Subcutaneous adipose tissue (tissue), 4 donors: Measurements from ENCODE around the gene RNF182. TPM values are rescaled to one million over a fixed set of nuclear protein-coding genes. Genes with fewer than 3 reads are reported as not detected.

ENCODE experiments used
- total RNA-seq, 4 donors: library from RNA; depleted of rRNA; stranded (reverse); fragments of >200 nt; gene quantifications; one replicate each; pipeline ENCODE4 v1.1.0, GENCODE V29; 2016
- TF ChIP-seq, protein P1 (sequence below): fragments of 450-650 bp; IDR thresholded peaks from one replicate; pipeline ENCODE4 v1.5.1; 2016; ENCODE audit warnings: low read depth, mild to moderate bottlenecking, control low read depth, antibody characterized with exemption, moderate library complexity

RNF182 gene
- total RNA-seq, 4 donors from 2014 or later, result 0.38 to 1.8 (median 1.1) TPM

DNA sequence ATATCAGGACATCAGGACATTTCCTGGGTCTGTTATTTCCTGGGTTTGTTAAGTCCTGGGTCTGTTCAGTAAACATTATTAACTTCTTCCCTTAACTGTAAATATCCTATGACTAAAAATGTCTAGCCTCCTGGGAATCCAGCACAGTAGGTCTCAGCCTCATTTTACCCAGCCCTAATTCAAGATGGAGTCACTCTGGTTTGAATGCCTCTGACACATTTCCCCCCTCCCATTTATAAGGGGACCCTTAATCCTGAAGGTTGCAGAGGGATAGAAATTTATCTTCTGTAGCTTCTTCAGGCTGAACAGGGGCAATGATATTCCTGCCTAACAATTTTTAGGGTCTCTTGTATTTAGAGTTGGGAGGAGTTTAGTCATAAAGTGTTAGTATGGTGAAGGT is 21.8 kb downstream of the RNF182 start:
- TF ChIP-seq, protein P1, sequence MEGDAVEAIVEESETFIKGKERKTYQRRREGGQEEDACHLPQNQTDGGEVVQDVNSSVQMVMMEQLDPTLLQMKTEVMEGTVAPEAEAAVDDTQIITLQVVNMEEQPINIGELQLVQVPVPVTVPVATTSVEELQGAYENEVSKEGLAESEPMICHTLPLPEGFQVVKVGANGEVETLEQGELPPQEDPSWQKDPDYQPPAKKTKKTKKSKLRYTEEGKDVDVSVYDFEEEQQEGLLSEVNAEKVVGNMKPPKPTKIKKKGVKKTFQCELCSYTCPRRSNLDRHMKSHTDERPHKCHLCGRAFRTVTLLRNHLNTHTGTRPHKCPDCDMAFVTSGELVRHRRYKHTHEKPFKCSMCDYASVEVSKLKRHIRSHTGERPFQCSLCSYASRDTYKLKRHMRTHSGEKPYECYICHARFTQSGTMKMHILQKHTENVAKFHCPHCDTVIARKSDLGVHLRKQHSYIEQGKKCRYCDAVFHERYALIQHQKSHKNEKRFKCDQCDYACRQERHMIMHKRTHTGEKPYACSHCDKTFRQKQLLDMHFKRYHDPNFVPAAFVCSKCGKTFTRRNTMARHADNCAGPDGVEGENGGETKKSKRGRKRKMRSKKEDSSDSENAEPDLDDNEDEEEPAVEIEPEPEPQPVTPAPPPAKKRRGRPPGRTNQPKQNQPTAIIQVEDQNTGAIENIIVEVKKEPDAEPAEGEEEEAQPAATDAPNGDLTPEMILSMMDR, result no peak

DNA sequence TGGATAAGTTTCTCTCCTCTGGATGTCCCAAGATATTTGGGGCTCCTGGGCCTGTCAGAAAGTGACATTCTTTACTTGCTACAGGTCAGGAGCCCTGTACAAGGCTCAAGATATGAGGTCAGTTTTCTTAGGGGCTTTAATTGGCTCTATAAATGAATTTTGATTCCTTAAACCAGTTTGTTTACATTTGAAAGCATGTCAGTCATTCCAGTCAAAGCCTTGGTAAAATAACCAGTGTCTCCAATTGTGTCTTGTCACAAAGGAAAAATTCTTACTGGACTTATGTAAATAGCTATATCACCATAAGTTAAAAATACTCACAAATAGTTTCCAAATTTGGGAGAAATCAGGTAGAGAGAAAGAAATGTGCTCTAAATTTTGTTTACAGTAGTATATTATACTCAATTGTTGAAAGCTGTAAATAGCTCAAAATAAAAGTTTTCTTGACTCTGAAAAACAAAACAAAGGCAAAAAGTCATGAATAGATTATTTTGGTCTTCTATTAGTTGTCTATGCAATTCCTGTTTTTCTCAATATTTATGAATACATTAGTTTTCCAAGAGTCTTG is 22.9 kb downstream of the RNF182 start:
- TF ChIP-seq, protein P1, result no peak

DNA sequence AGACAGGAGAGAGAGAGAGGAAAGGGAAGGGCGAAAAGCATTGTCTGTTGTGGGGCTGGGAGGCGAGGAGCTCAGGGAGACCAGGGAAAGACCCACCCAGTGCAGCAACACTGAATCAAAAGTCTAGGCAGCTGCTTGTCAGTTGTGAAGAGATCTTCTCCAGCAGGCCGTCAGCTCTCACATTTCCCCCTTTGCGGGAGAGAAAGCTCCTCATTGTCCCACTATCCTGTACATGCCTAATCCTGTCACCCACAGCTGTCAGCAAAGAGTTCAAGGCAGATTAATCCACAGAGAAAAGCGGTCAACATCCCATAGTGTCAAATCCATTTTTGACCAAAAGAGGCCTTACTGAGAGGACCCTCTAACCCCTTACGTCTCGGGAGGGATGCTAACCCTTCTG is 27.3 kb downstream of the RNF182 start:
- TF ChIP-seq, protein P1, result no peak

DNA sequence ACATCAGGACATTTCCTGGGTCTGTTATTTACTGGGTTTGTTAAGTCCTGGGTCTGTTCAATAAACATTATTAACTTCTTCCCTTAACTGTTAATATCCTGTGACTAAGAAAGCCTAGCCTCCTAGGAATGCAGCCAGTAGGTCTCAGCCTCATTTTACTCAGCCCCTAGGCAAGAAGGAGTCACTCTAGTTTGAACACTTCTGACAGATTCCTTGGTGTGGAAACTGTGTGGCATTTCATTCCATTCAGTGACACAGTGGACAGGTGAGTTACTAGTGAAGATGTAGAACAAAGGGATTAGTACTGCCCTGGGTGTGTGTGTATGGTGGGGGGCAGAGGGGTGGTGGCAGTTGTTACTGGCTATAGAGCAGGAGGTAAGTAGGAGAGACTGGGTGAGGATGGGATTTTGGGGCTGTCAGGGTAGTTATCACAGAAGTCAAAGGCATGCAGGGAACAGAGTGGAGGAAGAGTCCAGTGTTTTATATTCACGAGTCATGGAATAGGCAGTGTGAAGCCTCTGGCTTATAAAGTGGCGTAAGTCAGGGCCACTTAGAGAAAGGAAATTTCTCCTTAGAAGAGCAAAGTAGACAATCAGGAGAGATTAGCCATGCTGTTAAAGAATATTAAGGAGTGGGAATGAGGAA is 28.4 kb downstream of the RNF182 start:
- TF ChIP-seq, protein P1, result no peak

DNA sequence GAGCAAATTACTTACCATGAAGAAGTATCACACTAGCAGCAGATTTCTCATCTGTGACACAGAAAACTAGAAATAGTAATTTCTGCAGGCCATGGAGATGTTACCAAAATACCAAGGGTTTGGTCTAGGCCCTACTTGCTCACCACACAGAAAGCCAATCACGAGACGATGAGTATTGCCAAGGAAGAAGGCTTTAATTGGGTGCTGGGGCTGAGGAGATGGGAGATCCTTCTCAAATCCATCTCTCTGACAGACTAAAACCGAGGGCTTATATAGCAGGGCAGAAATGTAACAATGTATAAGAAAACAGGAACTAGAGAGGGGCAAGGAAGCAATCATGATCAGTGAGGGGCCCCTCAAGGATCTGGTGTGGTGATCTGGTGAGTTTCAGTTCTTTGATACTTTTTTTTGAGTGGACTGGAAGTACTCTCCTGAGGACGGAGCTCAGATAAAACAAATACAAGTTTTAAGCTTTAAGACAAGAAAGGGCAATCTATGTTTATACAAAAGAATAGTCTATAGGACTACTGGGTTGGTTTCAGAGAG is 40.9 kb downstream of the RNF182 start:
- TF ChIP-seq, protein P1, result no peak

DNA sequence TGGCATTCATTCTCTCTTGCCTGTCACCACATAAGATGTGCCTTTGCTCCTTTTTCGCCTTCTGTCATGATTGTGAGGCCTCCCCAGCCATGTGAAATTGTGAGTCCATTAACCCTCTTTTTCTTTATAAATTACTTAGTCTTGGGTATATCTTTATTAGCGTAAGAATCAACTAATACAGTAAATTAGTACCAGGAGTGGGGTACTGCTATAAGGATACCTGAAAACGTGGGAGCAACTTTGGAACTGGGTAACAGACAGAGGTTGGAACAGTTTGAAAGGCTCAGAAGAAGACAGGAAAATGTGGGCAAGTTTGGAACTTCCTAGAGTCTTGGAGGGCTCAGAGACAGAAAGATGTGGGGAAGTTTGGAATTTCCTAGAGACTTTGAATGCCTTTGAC is 46.6 kb downstream of the RNF182 start:
- TF ChIP-seq, protein P1, result no peak

DNA sequence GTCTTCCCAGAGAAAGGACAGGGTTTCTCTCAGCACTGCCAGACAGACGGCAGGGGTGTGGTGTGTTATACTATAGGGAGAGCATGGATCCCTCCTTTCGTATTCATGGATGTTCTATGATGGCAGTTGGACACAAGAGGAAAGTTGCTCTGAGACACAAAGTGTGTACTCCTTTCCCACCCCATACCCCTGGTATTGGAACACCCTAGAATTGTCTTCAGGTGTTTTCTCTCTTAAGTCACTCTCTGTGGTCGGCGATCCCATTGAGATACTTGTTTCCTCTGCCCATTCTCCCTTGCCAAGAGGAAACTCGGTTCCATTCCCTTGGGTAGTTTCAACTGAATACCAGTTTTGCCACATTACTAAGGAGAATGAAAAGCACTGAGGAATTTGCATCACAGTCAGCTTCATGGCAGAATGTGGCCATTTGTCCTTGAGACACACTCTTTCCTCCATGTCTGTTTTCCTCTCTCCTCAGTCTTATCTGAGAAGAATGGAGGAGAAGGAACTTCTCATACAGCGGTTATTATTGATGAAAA is 53.4 kb downstream of the RNF182 start:
- TF ChIP-seq, protein P1, result no peak
